ENCODE results near the gene NEUROG1.
A peak's percentile ranks its signal among the peaks of the same experiment; 100 is the strongest.

Gene NEUROG1

DNA sequence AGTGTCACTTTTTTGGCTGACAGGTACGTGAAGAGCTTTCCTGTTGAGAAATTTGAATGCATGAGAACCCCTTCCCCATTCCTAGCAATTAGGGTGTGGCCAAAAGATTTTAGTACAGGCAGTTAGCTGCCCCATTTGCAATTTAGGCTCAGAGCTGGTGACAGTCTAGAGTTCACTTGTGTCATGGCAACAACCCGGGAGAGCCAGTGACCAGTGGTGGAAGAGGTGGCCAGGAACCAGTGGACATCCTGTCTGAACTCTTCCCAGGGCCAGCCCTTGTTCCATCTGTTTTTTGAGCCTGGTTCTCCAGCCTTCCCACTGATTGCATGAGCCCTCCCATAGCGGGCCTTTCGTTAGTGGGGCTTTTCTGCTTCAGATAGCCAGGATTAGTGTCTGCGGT lies 2.5 kb upstream of the NEUROG1 start:
- H3K36me3 ChIP-seq (ENCODE audit: control insufficient read depth in 4 of 4, insufficient read depth in 4 of 4, low read length in 3 of 4) = peaks cover 0 to 2% (median 0%) of the 10 kb centered on the region in 4 experiments
- no peak overlapping the region for H3K4me3 ChIP-seq (ENCODE audit: control insufficient read depth in 1 of 7, extremely low read depth in 1 of 7, insufficient read depth in 4 of 7, low read depth in 2 of 7, low read length in 6 of 7)
- CTCF ChIA-PET = interaction anchor here (0.8 to 7.0 kb wide), 4 partner anchors 13 to 76 kb away, joined by 4 to 46 read pairs (median 8); no protein-coding TSS in a partner anchor
- H3K27me3 ChIP-seq (replicated peaks in 2 of 5; ENCODE audit: control insufficient read depth in 4 of 5, insufficient read depth in 5 of 5, low read length in 4 of 5) = peaks cover 23 to 100% (median 60%) of the 10 kb centered on the region in 5 experiments
- peaks cover 0 to 20% (median 14%) of the 10 kb centered on the region in 4 experiments for H3K4me1 ChIP-seq (ENCODE audit: control extremely low read depth in 1 of 4, control insufficient read depth in 4 of 4, insufficient read depth in 4 of 4, low read length in 3 of 4)
- POLR2A ChIA-PET = no interaction called here
- DNase-seq = no peak
- 97% methylated on average over 4 of the region's 5 CpGs for WGBS (ENCODE audit: insufficient coverage)
- H3K27ac ChIP-seq (ENCODE audit: insufficient read depth in 1 of 2, low read depth in 1 of 2, low read length in 2 of 2, poor library complexity in 1 of 2, severe bottlenecking in 2 of 2) = no peak overlapping the region
- peaks cover 0 to 7% (median 5%) of the 10 kb centered on the region in 5 experiments for H3K9me3 ChIP-seq (ENCODE audit: control extremely low read depth in 1 of 5, control insufficient read depth in 4 of 5, insufficient read depth in 2 of 5, low read depth in 1 of 5, low read length in 4 of 5)

DNA sequence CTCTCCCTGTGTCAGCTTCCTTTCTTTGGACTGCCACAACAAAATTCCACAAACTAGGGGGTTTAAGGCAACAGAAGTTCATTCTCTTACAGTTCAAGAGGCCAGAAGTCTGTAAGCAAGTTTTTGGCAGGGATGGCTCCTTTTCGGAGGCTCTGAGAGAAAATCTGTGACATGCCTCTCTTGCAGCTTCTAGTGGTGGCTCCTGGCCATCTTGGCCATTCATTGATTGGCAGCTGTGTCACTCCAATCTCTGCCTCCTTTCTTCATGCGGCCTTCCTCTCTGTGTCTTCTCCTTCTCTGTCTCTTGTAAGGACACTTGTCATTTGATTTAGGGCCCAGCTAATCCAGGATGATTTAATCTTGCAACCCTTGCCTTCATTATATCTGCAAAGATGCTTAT lies 2.0 kb upstream of the NEUROG1 start:
- POLR2A ChIA-PET = no interaction called here
- WGBS (ENCODE audit: insufficient coverage) = 58% methylated on average over 2 of the region's 2 CpGs
- Histone ChIP-seq H3K4me1 (ENCODE audit: control extremely low read depth in 1 of 4, control insufficient read depth in 4 of 4, insufficient read depth in 4 of 4, low read length in 3 of 4) (peaks cover 0 to 17% (median 12%) of the 10 kb centered on the region in 4 experiments), H3K9me3 (ENCODE audit: control extremely low read depth in 1 of 5, control insufficient read depth in 4 of 5, insufficient read depth in 2 of 5, low read depth in 1 of 5, low read length in 4 of 5) (peaks cover 0 to 7% (median 5%) of the 10 kb centered on the region in 5 experiments), H3K4me3 (ENCODE audit: control insufficient read depth in 1 of 7, extremely low read depth in 1 of 7, insufficient read depth in 4 of 7, low read depth in 2 of 7, low read length in 6 of 7) (no peak overlapping the region), H3K27me3 (replicated peaks in 2 of 5; ENCODE audit: control insufficient read depth in 4 of 5, insufficient read depth in 5 of 5, low read length in 4 of 5) (peaks cover 18 to 100% (median 62%) of the 10 kb centered on the region in 5 experiments), H3K36me3 (ENCODE audit: control insufficient read depth in 4 of 4, insufficient read depth in 4 of 4, low read length in 3 of 4) (peaks cover 0 to 2% (median 0%) of the 10 kb centered on the region in 4 experiments), H3K27ac (ENCODE audit: insufficient read depth in 1 of 2, low read depth in 1 of 2, low read length in 2 of 2, poor library complexity in 1 of 2, severe bottlenecking in 2 of 2) (no peak overlapping the region)
- CTCF ChIA-PET = interaction anchor here (0.8 to 7.0 kb wide), 6 partner anchors 13 to 75 kb away, joined by 3 to 46 read pairs (median 4); no protein-coding TSS in a partner anchor
- DNase-seq = no peak

DNA sequence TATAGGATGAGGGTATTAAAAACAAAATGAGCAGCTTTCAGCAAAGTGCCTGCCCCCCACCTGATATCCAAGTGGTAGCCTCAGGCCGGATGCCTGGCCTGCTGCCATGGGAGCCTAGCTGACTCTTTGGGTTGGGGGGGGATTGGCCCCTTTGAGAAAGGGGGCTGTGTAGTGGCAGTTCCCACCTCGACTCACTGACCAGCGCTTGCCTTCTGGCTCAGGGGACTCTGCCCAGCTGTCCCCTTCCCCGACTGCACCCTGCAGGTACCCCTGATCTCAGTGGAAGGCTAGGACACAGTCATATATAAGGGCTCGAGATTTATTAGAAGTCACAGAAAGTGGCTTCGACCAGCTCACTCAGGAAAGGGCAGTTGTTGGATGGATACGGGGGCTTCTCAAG lies 1.5 kb upstream of the NEUROG1 start:
- ChIA-PET POLR2A (no interaction called here), CTCF (interaction anchor here (0.8 to 7.0 kb wide), 6 partner anchors 14 to 81 kb away, joined by 3 to 46 read pairs (median 4); no protein-coding TSS in a partner anchor)
- Histone ChIP-seq H3K27me3 (replicated peaks in 2 of 5; ENCODE audit: control insufficient read depth in 4 of 5, insufficient read depth in 5 of 5, low read length in 4 of 5) (peaks cover 18 to 100% (median 65%) of the 10 kb centered on the region in 5 experiments), H3K36me3 (ENCODE audit: control insufficient read depth in 4 of 4, insufficient read depth in 4 of 4, low read length in 3 of 4) (peaks cover 0 to 2% (median 0%) of the 10 kb centered on the region in 4 experiments), H3K9me3 (ENCODE audit: control extremely low read depth in 1 of 5, control insufficient read depth in 4 of 5, insufficient read depth in 2 of 5, low read depth in 1 of 5, low read length in 4 of 5) (peaks cover 0 to 7% (median 5%) of the 10 kb centered on the region in 5 experiments), H3K27ac (ENCODE audit: insufficient read depth in 1 of 2, low read depth in 1 of 2, low read length in 2 of 2, poor library complexity in 1 of 2, severe bottlenecking in 2 of 2) (no peak overlapping the region), H3K4me1 (ENCODE audit: control extremely low read depth in 1 of 4, control insufficient read depth in 4 of 4, insufficient read depth in 4 of 4, low read length in 3 of 4) (peaks cover 0 to 17% (median 12%) of the 10 kb centered on the region in 4 experiments), H3K4me3 (ENCODE audit: control insufficient read depth in 1 of 7, extremely low read depth in 1 of 7, insufficient read depth in 4 of 7, low read depth in 2 of 7, low read length in 6 of 7) (no peak overlapping the region)
- DNase-seq = no peak
- WGBS (ENCODE audit: insufficient coverage) = 60% methylated on average over 5 of the region's 7 CpGs

DNA sequence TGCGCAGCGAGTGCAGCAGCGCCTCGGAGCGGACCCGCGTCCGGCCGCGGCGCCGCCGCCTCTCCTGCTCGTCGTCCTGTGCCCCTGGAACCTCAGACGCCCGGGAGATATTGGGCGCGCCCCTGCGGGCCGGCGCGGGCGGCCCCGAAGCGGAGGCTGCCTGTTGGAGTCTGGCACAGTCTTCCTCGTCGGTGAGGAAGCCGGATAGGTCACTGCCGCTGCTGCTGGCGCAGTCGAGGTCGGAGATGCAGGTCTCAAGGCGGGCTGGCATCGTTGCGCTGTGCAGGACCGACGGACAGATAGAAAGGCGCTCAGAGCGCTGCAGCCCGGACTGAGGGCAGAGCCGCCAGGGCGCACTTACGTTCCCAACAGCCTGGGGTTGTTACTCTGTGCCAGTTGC lies 344 bp downstream of the NEUROG1 start:
- Histone ChIP-seq H3K4me1 (ENCODE audit: control extremely low read depth in 1 of 4, control insufficient read depth in 4 of 4, insufficient read depth in 4 of 4, low read length in 3 of 4) (peaks cover 0 to 17% (median 12%) of the 10 kb centered on the region in 4 experiments), H3K27me3 (replicated peaks in 2 of 5; ENCODE audit: control insufficient read depth in 4 of 5, insufficient read depth in 5 of 5, low read length in 4 of 5) (peaks cover 18 to 100% (median 64%) of the 10 kb centered on the region in 5 experiments), H3K36me3 (ENCODE audit: control insufficient read depth in 4 of 4, insufficient read depth in 4 of 4, low read length in 3 of 4) (peaks cover 0 to 2% (median 0%) of the 10 kb centered on the region in 4 experiments), H3K4me3 (ENCODE audit: control insufficient read depth in 1 of 7, extremely low read depth in 1 of 7, insufficient read depth in 4 of 7, low read depth in 2 of 7, low read length in 6 of 7) (peak overlapping the region in 3 of 7 experiments; percentile 28 to 39 (median 30)), H3K27ac (ENCODE audit: insufficient read depth in 1 of 2, low read depth in 1 of 2, low read length in 2 of 2, poor library complexity in 1 of 2, severe bottlenecking in 2 of 2) (no peak overlapping the region), H3K9me3 (ENCODE audit: control extremely low read depth in 1 of 5, control insufficient read depth in 4 of 5, insufficient read depth in 2 of 5, low read depth in 1 of 5, low read length in 4 of 5) (peaks cover 0 to 10% (median 5%) of the 10 kb centered on the region in 5 experiments)
- ChIA-PET POLR2A (no interaction called here), CTCF (interaction anchor here (0.8 to 7.0 kb wide), 3 partner anchors 16 to 63 kb away, joined by 3 to 46 read pairs (median 4); no protein-coding TSS in a partner anchor)
- DNase-seq = no peak
- WGBS (ENCODE audit: insufficient coverage) = 4% methylated on average over 37 of the region's 44 CpGs

DNA sequence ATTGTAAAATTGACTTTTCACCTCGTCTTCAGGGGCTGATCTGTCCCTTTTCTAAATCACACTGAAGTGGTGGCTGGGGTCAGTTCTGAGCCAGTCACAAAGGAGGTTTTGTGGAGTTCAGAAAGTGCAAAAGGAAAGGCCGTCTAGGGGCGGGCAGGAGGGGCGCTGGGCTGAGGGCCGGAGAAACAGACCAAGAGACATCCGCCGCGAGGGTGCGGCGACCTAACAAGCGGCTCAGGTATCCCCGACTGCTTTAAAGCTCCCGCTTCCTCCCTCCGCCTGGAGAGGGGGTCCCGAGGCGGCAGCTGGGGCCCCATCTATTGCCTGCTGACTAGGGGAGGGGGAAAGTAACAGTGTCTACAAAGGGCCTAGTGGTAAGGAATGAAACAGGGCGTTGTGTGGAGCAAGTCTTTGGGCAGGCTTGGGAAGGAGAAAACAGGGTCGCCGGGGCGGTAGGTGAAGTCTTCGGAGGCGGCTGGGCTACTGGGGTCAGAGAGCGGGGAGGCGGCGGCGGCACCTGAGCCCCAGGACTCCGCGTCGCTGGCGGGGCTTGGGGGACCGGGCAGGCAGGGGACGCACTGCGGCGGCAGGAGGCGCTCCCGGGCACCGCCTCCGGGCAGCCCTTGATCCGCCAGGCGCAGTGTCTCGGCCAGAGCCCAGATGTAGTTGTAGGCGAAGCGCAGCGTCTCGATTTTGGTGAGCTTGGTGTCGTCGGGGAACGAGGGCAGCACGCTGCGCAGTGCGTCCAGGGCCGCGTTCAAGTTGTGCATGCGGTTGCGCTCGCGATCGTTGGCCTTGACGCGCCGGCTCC lies 950 bp downstream of the NEUROG1 start:
- WGBS (ENCODE audit: insufficient coverage) = 3% methylated on average over 57 of the region's 61 CpGs
- Histone ChIP-seq H3K27me3 (replicated peaks in 2 of 5; ENCODE audit: control insufficient read depth in 4 of 5, insufficient read depth in 5 of 5, low read length in 4 of 5) (peaks cover 18 to 100% (median 62%) of the 10 kb centered on the region in 5 experiments), H3K4me1 (ENCODE audit: control extremely low read depth in 1 of 4, control insufficient read depth in 4 of 4, insufficient read depth in 4 of 4, low read length in 3 of 4) (peaks cover 0 to 17% (median 12%) of the 10 kb centered on the region in 4 experiments), H3K4me3 (ENCODE audit: control insufficient read depth in 1 of 7, extremely low read depth in 1 of 7, insufficient read depth in 4 of 7, low read depth in 2 of 7, low read length in 6 of 7) (peak overlapping the region in 4 of 7 experiments; percentile 11 to 39 (median 22)), H3K9me3 (ENCODE audit: control extremely low read depth in 1 of 5, control insufficient read depth in 4 of 5, insufficient read depth in 2 of 5, low read depth in 1 of 5, low read length in 4 of 5) (peaks cover 0 to 15% (median 5%) of the 10 kb centered on the region in 5 experiments), H3K27ac (ENCODE audit: insufficient read depth in 1 of 2, low read depth in 1 of 2, low read length in 2 of 2, poor library complexity in 1 of 2, severe bottlenecking in 2 of 2) (no peak overlapping the region), H3K36me3 (ENCODE audit: control insufficient read depth in 4 of 4, insufficient read depth in 4 of 4, low read length in 3 of 4) (peaks cover 0 to 2% (median 0%) of the 10 kb centered on the region in 4 experiments)
- ChIA-PET POLR2A (no interaction called here), CTCF (interaction anchor here (0.8 to 7.0 kb wide), 4 partner anchors 16 to 63 kb away, joined by 3 to 46 read pairs (median 6); no protein-coding TSS in a partner anchor)
- peak in 1 of 3 donors; percentile 48 for DNase-seq

DNA sequence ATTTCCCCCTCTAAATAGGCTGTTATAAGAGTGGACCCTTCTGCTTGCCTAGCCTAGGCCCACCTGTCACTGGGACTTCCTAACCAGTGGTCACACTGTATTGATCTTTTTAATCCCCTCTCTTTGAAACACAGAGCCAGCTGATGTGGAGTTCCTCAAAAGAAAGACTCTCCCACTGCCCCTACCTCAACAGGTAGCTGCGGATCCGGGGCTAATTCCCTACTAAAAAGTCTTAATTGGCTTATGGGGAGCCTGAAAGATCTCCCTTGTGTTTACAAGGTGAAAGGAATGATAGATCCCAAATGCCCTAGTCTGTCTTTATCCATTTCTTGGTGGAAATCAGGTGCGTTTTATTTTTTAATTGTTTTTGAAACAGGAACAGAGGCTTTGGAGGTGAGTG lies 2.0 kb downstream of the NEUROG1 start:
- Histone ChIP-seq H3K27me3 (replicated peaks in 2 of 5; ENCODE audit: control insufficient read depth in 4 of 5, insufficient read depth in 5 of 5, low read length in 4 of 5) (peaks cover 12 to 100% (median 60%) of the 10 kb centered on the region in 5 experiments), H3K27ac (ENCODE audit: insufficient read depth in 1 of 2, low read depth in 1 of 2, low read length in 2 of 2, poor library complexity in 1 of 2, severe bottlenecking in 2 of 2) (no peak overlapping the region), H3K4me1 (ENCODE audit: control extremely low read depth in 1 of 4, control insufficient read depth in 4 of 4, insufficient read depth in 4 of 4, low read length in 3 of 4) (peaks cover 0 to 17% (median 12%) of the 10 kb centered on the region in 4 experiments), H3K36me3 (ENCODE audit: control insufficient read depth in 4 of 4, insufficient read depth in 4 of 4, low read length in 3 of 4) (peaks cover 0 to 3% (median 0%) of the 10 kb centered on the region in 4 experiments), H3K9me3 (ENCODE audit: control extremely low read depth in 1 of 5, control insufficient read depth in 4 of 5, insufficient read depth in 2 of 5, low read depth in 1 of 5, low read length in 4 of 5) (peaks cover 0 to 23% (median 9%) of the 10 kb centered on the region in 5 experiments), H3K4me3 (ENCODE audit: control insufficient read depth in 1 of 7, extremely low read depth in 1 of 7, insufficient read depth in 4 of 7, low read depth in 2 of 7, low read length in 6 of 7) (no peak overlapping the region)
- CTCF ChIA-PET = interaction anchor here (1.0 to 7.0 kb wide), 6 partner anchors 16 to 69 kb away, joined by 3 to 46 read pairs (median 6); no protein-coding TSS in a partner anchor
- no peak for DNase-seq
- POLR2A ChIA-PET = no interaction called here
- 20% methylated on average over 1 of the region's 3 CpGs for WGBS (ENCODE audit: insufficient coverage)

Data from common myeloid progenitor, CD34-positive (primary cell).